ENCODE measurements around the gene TDO2. TPM values are rescaled to one million over a fixed set of nuclear protein-coding genes. Genes with fewer than 3 reads are reported as not detected.

TDO2 gene
- total RNA-seq, 1 experiment from 2014 or later: 0.13 TPM

- DNase-seq (ENCODE audit: low spot score): no peak
- Mint-ChIP-seq H3K9me3 (peaks cover 25% of the 10 kb centered on the region), H3K36me3 (peaks cover 13% of the 10 kb centered on the region), H3K4me1 (peaks cover 10% of the 10 kb centered on the region), H3K4me3 (no peak overlapping the region), H3K27me3 (ENCODE audit: low read depth) (no peaks in the 10 kb centered on the region), H3K27ac (no peak overlapping the region)
- peak; percentile 38 for ATAC-seq
- ChIA-PET POLR2A (interaction anchor here (0.9 kb wide), 1 partner anchor 12 kb away, joined by 3 read pairs; no protein-coding TSS in a partner anchor), CTCF (interaction anchor here (1.0 kb wide), 1 partner anchor 98 kb away, joined by 4 read pairs; no protein-coding TSS in a partner anchor)
- TF ChIP-seq GTF2I (CRISPR knock-in tag; conservative IDR thresholded peaks at IDR 0.05) (no peak), ERG (CRISPR knock-in tag; IDR thresholded peaks at IDR 0.05) (no peak), NFATC4 (CRISPR knock-in tag; IDR thresholded peaks at IDR 0.05) (no peak), ZSCAN18 (CRISPR knock-in tag; IDR thresholded peaks at IDR 0.05) (no peak), TEAD4 (CRISPR knock-in tag; IDR thresholded peaks at IDR 0.05) (no peak), STAT6 (CRISPR knock-in tag; conservative IDR thresholded peaks at IDR 0.05; ENCODE audit: low read depth) (no peak), TP53 (CRISPR knock-in tag; IDR thresholded peaks at IDR 0.05) (no peak), NR2C2 (CRISPR knock-in tag; IDR thresholded peaks at IDR 0.05) (no peak), ZNF512 (CRISPR knock-in tag; IDR thresholded peaks at IDR 0.05; ENCODE audit: borderline replicate concordance) (no peak), ETV6 (CRISPR knock-in tag; IDR thresholded peaks at IDR 0.05) (no peak), PRDM15 (CRISPR knock-in tag; IDR thresholded peaks at IDR 0.05) (no peak), ZNF423 (CRISPR knock-in tag; IDR thresholded peaks at IDR 0.05) (no peak), FOXK1 (CRISPR knock-in tag; IDR thresholded peaks at IDR 0.05) (no peak), ATF3 (CRISPR knock-in tag; conservative IDR thresholded peaks at IDR 0.05) (no peak), ZBTB43 (CRISPR knock-in tag; IDR thresholded peaks at IDR 0.05) (no peak), AR (CRISPR knock-in tag; IDR thresholded peaks at IDR 0.05) (no peak), FOXP1 (CRISPR knock-in tag; IDR thresholded peaks at IDR 0.05; ENCODE audit: borderline replicate concordance) (no peak), FOXP4 (CRISPR knock-in tag; IDR thresholded peaks at IDR 0.05) (no peak), MXD4 (CRISPR knock-in tag; IDR thresholded peaks at IDR 0.05; ENCODE audit: borderline replicate concordance) (no peak)
Measured at GRCh38 chr4:155854582-155855226, 48.8 kb upstream of the TDO2 start.
